Bronchial epithelial cell (primary cell): Measurements from ENCODE around the gene PAOX. TPM values are rescaled to one million over a fixed set of nuclear protein-coding genes. Genes with fewer than 3 reads are reported as not detected.
"Not testable (repeated sequence)": the region's sequence is repeated elsewhere in the genome, so short reads cannot be mapped to it uniquely, and the experiment has no call there.

Source experiments
- DNase-seq: peaks from one replicate; pipeline ENCODE4 v3.0.0-alpha.2; 2010; ENCODE audit warnings: low read depth
- FAIRE-seq: peaks from 2 replicates; lab custom pipeline; 2011; peaks lifted over from hg19 to GRCh38; lab: Jason Lieb, UNC
- H3K27me3 ChIP-seq: 2 replicates; pipeline ENCODE4 v1.5.1; 2011; ENCODE audit warnings: low read length; ENCODE audit not compliant: control insufficient read depth, insufficient read depth
- H3K36me3 ChIP-seq: 2 replicates; pipeline ENCODE4 v1.5.1; 2011; ENCODE audit warnings: low read length; ENCODE audit not compliant: control insufficient read depth, insufficient read depth
- H3K4me3 ChIP-seq: 2 replicates; pipeline ENCODE4 v1.5.1; 2011; ENCODE audit warnings: mild to moderate bottlenecking, low read depth, low read length, control low read depth
- total RNA-seq: library from RNA; depleted of rRNA; stranded (reverse); fragments of >200 nt; gene quantifications from 2 replicates; pipeline ENCODE4 v1.2.1, GENCODE V29; 2014
- TF ChIP-seq, protein P1 (sequence below): IDR thresholded peaks from 2 replicates; pipeline ENCODE4 v1.5.1; 2011; ENCODE audit warnings: mild to moderate bottlenecking, moderate library complexity, low read length, control low read depth, inconsistent platforms; ENCODE audit not compliant: insufficient read depth, severe bottlenecking

PAOX gene
- total RNA-seq, 1 donor from 2014 or later: 5.0 TPM

DNA sequence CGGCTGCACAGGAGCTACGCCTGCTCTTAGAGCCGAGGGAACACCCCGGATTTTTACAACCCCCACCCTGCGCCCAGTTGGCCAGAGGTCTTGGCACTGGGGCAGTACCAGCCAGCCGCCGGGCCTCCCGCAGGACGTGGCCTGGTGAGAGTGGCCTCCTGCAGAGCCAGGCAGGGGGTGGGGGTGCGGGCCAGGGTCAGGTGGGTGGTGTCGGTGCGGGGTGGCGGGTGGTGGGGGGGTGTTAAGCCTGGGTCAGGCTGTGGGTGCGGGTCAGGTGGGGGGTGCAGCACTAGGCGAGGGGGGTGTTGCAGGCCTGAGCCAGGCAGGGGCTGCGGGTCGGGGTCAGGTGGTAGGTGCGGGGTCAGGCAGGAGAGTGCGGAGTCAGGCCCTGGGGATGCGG, 6.6 kb upstream of the PAOX start:
- peak overlapping the region; percentile 96 for H3K4me3 ChIP-seq
- no peaks in the 10 kb centered on the region for H3K27me3 ChIP-seq
- FAIRE-seq (no peak), DNase-seq (no peak)
- TF ChIP-seq, protein P1, sequence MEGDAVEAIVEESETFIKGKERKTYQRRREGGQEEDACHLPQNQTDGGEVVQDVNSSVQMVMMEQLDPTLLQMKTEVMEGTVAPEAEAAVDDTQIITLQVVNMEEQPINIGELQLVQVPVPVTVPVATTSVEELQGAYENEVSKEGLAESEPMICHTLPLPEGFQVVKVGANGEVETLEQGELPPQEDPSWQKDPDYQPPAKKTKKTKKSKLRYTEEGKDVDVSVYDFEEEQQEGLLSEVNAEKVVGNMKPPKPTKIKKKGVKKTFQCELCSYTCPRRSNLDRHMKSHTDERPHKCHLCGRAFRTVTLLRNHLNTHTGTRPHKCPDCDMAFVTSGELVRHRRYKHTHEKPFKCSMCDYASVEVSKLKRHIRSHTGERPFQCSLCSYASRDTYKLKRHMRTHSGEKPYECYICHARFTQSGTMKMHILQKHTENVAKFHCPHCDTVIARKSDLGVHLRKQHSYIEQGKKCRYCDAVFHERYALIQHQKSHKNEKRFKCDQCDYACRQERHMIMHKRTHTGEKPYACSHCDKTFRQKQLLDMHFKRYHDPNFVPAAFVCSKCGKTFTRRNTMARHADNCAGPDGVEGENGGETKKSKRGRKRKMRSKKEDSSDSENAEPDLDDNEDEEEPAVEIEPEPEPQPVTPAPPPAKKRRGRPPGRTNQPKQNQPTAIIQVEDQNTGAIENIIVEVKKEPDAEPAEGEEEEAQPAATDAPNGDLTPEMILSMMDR: no peak
- peaks cover 17% of the 10 kb centered on the region for H3K36me3 ChIP-seq

DNA sequence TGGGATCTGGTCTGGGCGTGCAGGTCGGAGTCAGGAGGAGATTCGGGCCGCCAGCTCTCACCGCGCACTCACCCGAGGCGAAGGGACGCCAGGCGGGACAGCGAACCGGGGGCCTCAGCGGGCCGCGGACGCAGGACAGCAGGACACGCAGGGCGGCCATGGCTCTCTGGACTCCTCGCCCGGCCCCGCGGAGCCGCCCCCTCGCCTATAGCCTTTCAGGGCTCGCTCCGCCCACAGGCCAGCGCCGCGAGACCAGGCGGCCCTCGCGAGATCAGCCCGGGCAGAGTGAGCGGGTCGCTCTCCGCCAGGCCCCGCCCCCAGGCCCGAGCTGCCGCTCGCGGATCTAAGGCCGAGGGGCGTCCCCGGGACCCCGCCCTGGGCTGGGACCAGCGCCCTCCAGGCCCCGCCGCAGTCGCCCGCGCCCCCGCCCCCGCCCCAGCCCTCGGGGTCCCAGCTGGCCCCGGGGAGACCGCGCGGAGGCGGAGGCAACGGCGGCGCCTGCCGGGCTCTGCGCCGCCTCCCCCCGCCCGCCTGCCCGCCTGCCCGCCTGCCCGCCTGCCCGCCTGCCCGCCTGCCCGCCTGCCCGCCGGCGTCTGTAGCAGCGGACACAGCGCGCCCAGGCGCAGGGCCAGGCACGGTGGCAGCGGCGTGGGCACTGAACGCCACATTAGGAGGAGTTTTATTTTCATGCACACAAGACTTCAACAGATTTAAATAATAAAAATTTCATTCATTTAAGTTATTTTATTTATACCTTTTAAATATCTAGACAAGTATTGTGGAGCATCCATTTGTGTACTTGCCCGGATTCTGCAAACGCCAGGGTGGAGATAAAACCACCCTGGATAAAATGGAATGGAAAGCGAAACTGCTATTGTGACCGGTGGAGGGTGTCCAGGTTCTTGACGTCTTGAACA, 5.6 kb upstream of the PAOX start, which contains the start of gene ECHS1:
TSS of gene ECHS1 (minus strand) at position 181 of the 917 bp plus-strand sequence. CDS start at position 160, 21 bp downstream.
- no peaks in the 10 kb centered on the region for H3K27me3 ChIP-seq
- FAIRE-seq (no peak), DNase-seq (peak; percentile 68)
- peaks cover 13% of the 10 kb centered on the region for H3K36me3 ChIP-seq
- TF ChIP-seq, protein P1: no peak
- peak within 1 kb of the TSS; percentile 96 for H3K4me3 ChIP-seq

DNA sequence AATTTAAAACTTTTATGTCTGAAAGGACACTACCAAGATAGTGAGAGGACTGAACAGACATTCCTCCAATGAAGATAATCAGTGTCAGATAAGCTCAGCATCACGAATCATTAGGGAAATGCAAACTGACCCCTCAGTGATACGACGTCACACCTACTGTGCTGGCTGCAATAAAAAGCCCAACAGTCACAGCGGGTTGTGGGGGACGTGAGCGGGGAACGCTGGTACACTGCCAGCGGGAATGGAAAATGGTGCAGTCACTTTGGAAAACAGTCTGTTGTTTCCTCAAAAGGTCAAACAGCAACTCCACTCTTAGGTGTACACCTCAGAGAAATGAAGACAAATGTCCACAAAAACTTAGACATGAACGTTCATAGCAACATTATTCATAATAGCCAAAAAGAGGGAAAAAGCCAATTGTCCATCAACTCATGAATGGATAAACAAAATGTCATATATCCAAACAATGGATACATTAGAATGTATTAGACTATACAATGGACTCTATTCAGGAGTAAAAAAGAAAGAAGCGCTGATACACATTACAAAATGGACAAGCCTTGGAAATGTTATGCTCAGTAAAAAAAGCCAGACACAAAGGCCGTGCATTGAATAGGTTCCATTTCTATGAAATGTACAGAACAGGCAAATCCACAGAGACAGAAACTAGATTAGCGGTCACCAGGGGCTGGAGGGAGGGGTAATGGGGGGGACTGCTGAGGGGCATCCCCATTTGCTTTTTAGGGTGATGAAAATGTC, 3.5 kb upstream of the PAOX start:
- Histone ChIP-seq H3K36me3 (peaks cover 1% of the 10 kb centered on the region), H3K27me3 (no peaks in the 10 kb centered on the region), H3K4me3 (no peak overlapping the region)
- FAIRE-seq (no peak), DNase-seq (no peak)
- TF ChIP-seq, protein P1: no peak

DNA sequence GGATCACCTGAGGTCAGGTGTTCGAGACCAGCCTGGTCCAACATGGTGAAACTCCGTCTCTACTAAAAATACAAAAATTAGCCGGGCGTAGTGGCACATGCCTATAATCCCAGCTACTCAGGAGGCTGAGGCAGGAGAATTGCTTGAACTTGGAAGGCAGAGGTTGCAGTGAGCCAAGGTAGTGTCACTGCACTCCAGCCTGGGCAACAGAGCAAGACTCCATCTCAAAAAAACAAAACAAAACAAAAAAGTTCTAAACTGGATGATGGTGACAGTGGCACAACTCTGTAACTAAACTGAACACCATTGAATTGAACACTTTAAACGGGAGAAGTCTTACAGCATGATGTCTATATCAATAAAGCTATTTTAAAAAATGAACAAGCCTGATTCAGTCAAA, 2.9 kb upstream of the PAOX start:
- DNase-seq, H3K36me3 ChIP-seq, FAIRE-seq, H3K27me3 ChIP-seq, H3K4me3 ChIP-seq: not testable (repeated sequence)

DNA sequence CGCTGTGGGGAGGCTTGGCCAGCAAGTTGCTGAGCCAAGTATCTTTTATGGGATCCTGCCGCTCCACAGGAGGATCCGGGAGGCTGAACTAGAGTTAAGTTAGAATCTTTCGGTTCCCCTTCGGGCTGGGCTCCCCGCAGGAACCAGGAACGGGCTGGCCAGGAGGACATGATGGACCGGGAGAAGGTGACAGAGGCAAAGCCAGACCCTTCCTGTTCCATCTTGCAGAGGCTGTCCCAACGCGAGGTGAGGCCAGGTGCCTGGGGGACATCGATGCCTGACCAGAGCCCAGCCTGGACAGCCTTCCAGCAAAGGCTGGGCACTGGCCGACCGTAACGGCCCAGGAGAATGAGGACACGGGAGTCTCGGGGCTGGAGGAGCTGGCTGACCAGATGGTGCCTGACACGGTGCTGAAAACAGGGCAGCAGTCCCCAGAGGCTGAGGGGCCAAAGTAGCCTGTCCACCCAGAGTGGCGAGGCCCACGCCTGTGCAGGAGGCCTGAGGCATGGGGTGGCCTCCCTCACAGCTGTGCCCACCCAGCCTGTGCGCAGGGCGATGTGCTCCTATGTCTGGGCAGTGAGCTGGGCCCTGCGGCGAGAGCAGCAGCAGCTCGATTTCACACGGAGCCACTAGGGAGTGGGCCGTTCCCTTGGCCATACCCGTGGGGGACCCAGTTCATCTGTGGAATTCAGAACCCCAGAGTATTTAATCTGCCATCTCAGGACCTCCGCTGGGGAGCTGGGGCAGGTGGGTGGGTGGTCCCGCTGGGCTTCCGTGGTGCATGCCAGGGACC, 1.8 kb upstream of the PAOX start:
- TF ChIP-seq, protein P1: no peak
- no peaks in the 10 kb centered on the region for H3K36me3 ChIP-seq
- no peak overlapping the region for H3K4me3 ChIP-seq
- DNase-seq: no peak
- FAIRE-seq: no peak
- H3K27me3 ChIP-seq: no peaks in the 10 kb centered on the region
